NT2/D1 (cell line): ENCODE measurements around the gene ADARB2.

Experiments
- YY1 ChIP-seq: IDR thresholded peaks from 2 replicates; pipeline ENCODE4 v1.6.1; 2011; ENCODE audit not compliant: insufficient read length, insufficient read depth
- ZNF274 ChIP-seq: IDR thresholded peaks from 2 replicates; pipeline ENCODE4 v1.6.1; 2011; ENCODE audit warnings: mild to moderate bottlenecking, low read depth, low read length

DNA sequence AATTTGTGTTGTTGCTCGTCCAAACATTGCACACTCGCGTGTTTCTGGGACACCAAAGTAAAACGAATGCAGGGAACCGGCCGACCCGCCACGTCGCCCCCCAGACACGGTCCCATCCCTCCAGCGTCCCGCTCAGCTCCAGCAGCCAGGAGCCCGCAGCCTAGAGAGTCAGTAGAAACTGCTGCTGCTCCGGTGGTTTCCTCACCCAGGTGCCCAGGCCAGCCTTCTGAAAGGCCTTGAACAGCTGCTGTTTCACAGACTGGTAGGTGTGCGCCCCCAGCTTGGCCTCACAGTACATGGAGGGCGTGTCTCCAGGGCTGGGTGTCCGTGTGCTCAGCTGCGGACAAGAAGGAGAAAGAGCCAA, 554.3 kb downstream of the ADARB2 start:
- TF ChIP-seq ZNF274 (no peak), YY1 (no peak)
